ENCODE results near the gene HUNK.

The HUNK gene

GRCh38 chr21:32007456-32007855, 134.6 kb downstream of the HUNK start:
- TF ChIP-seq, protein P1, sequence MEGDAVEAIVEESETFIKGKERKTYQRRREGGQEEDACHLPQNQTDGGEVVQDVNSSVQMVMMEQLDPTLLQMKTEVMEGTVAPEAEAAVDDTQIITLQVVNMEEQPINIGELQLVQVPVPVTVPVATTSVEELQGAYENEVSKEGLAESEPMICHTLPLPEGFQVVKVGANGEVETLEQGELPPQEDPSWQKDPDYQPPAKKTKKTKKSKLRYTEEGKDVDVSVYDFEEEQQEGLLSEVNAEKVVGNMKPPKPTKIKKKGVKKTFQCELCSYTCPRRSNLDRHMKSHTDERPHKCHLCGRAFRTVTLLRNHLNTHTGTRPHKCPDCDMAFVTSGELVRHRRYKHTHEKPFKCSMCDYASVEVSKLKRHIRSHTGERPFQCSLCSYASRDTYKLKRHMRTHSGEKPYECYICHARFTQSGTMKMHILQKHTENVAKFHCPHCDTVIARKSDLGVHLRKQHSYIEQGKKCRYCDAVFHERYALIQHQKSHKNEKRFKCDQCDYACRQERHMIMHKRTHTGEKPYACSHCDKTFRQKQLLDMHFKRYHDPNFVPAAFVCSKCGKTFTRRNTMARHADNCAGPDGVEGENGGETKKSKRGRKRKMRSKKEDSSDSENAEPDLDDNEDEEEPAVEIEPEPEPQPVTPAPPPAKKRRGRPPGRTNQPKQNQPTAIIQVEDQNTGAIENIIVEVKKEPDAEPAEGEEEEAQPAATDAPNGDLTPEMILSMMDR (conservative IDR thresholded peaks at IDR 0.05; ENCODE audit: low read depth) = no peak
- H3K27ac ChIP-seq = no peak overlapping the region
- ChIA-PET CTCF (no interaction called here), POLR2A (ENCODE audit: low non-redundant PET) (no interaction called here)
- no peak for DNase-seq (ENCODE audit: low spot score)

GRCh38 chr21:32008714-32009113, 135.9 kb downstream of the HUNK start:
- TF ChIP-seq, protein P1 (conservative IDR thresholded peaks at IDR 0.05; ENCODE audit: low read depth) = no peak
- H3K27ac ChIP-seq = no peak overlapping the region
- ChIA-PET POLR2A (ENCODE audit: low non-redundant PET) (no interaction called here), CTCF (interaction anchor here (0.6 kb wide), 1 partner anchor 40 kb away, joined by 5 read pairs; no protein-coding TSS in a partner anchor)
- DNase-seq (ENCODE audit: low spot score) = no peak

GRCh38 chr21:32009263-32009662, 136.4 kb downstream of the HUNK start:
- H3K27ac ChIP-seq = no peak overlapping the region
- DNase-seq (ENCODE audit: low spot score) = no peak
- POLR2A ChIA-PET (ENCODE audit: low non-redundant PET) = no interaction called here
- CTCF ChIA-PET = no interaction called here
- TF ChIP-seq, protein P1 (conservative IDR thresholded peaks at IDR 0.05; ENCODE audit: low read depth) = no peak

DNA sequence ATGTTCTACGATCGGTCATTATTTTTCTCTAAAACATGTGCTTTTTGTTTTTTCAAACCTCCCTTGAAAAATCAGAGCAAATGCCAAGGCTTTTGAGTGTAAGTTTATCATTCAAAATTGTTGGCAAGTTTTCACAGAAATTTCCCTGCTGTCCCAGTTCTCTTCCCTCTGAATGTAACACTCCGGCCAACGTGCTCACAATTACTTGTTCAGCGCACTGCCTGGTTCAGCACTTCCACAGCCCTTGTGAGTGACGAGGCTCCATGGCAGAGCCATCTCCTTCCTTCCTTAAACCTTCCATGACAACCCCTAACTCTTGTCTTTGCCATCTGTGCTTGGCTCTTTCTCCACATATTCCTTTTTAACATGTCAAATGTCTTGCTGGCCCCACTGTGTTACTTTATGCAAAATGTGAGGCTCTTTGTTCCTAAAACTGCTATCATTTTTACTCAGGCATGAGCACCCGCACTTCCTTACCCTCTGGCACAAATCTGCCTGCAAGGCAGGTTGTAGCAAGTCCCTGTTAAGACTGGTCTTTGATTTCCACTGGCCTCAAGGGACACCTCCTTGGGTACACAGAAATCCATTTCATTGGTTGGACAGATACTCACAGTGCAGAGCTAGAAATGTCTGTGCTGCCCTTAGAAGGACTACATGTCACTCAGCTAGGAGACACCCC, 142.8 kb downstream of the HUNK start:
- TF ChIP-seq, protein P1 (conservative IDR thresholded peaks at IDR 0.05; ENCODE audit: low read depth) = no peak
- H3K27ac ChIP-seq = no peak overlapping the region
- ChIA-PET CTCF (no interaction called here), POLR2A (ENCODE audit: low non-redundant PET) (no interaction called here)
- DNase-seq (ENCODE audit: low spot score) = no peak

- CTCF ChIA-PET = interaction anchor here (0.7 kb wide), 1 partner anchor 1058 kb away, joined by 3 read pairs; no protein-coding TSS in a partner anchor
- no peak for DNase-seq (ENCODE audit: low spot score)
- POLR2A ChIA-PET (ENCODE audit: low non-redundant PET) = no interaction called here
- TF ChIP-seq, protein P1 (conservative IDR thresholded peaks at IDR 0.05; ENCODE audit: low read depth) = no peak
- no peak overlapping the region for H3K27ac ChIP-seq
Measured at GRCh38 chr21:32018381-32018780, 145.6 kb downstream of the HUNK start.

GRCh38 chr21:32020564-32020963, 147.7 kb downstream of the HUNK start:
- ChIA-PET POLR2A (ENCODE audit: low non-redundant PET) (no interaction called here), CTCF (no interaction called here)
- DNase-seq (ENCODE audit: low spot score) = no peak
- H3K27ac ChIP-seq = no peak overlapping the region
- TF ChIP-seq, protein P1 (conservative IDR thresholded peaks at IDR 0.05; ENCODE audit: low read depth) = no peak

All from RWPE1 (cell line).